DOHH2 (cell line): ENCODE results near the gene CAMP.

Experiments used
- H3F3A ChIP-seq: fragments of 200-600 bp; sonication (generic), shearing (Covaris generic); 2 replicates; pipeline ENCODE4 v1.6.0; 2016; ENCODE audit warnings: antibody characterized with exemption, mild to moderate bottlenecking; ENCODE audit not compliant: control insufficient read depth, insufficient read depth
- H3K27ac ChIP-seq: fragments of 200-600 bp; sonication (generic); 2 replicates; pipeline ENCODE4 v1.5.1; 2014; ENCODE audit warnings: low read depth, mild to moderate bottlenecking, low read length, moderate library complexity
- H3K27me3 ChIP-seq: fragments of 200-600 bp; sonication (generic); 2 replicates; pipeline ENCODE4 v1.6.1; 2014; ENCODE audit warnings: mild to moderate bottlenecking, low read length, mixed read lengths; ENCODE audit not compliant: control insufficient read depth
- H3K36me3 ChIP-seq: fragments of 200-600 bp; sonication (generic); 2 replicates; pipeline ENCODE4 v1.6.1; 2014; ENCODE audit warnings: mild to moderate bottlenecking, low read length, moderate library complexity, mixed read lengths; ENCODE audit not compliant: control insufficient read depth
- H3K4me1 ChIP-seq: fragments of 200-600 bp; sonication (generic); 2 replicates; pipeline ENCODE4 v1.6.1; 2014; ENCODE audit warnings: mild to moderate bottlenecking, low read length, mixed read lengths; ENCODE audit not compliant: control insufficient read depth
- H3K4me2 ChIP-seq: fragments of 200-600 bp; sonication (generic); 2 replicates; pipeline ENCODE4 v1.6.0; 2014; ENCODE audit warnings: mild to moderate bottlenecking, low read length, moderate library complexity
- H3K4me3 ChIP-seq: fragments of 200-600 bp; sonication (generic); 2 replicates; pipeline ENCODE4 v1.5.1; 2014; ENCODE audit warnings: mild to moderate bottlenecking, low read length, mixed read lengths
- H3K79me2 ChIP-seq: fragments of 200-600 bp; sonication (generic); 2 replicates; pipeline ENCODE4 v1.6.1; 2014; ENCODE audit warnings: mild to moderate bottlenecking, low read length, mixed read lengths; ENCODE audit not compliant: control insufficient read depth
- H3K9me2 ChIP-seq: fragments of 200-600 bp; sonication (generic); replicated peaks from 2 replicates; pipeline ENCODE4 v1.6.1; 2014; ENCODE audit warnings: mild to moderate bottlenecking, low read length, mixed read lengths; ENCODE audit not compliant: control insufficient read depth
- H3K9me3 ChIP-seq: fragments of 200-600 bp; sonication (generic); 2 replicates; pipeline ENCODE4 v1.6.1; 2014; ENCODE audit warnings: antibody characterized with exemption, low read length, mixed read lengths; ENCODE audit not compliant: control insufficient read depth, insufficient read depth
- H4K20me1 ChIP-seq: fragments of 200-600 bp; sonication (generic); 2 replicates; pipeline ENCODE4 v1.6.0; 2014; ENCODE audit warnings: low read depth, mild to moderate bottlenecking, antibody characterized with exemption, low read length, moderate library complexity; ENCODE audit not compliant: control insufficient read depth, insufficient read depth
- CTCF ChIP-seq: fragments of 200-600 bp; sonication (generic); IDR thresholded peaks from one replicate; pipeline ENCODE4 v1.5.1; 2014; ENCODE audit warnings: antibody characterized with exemption, mild to moderate bottlenecking, low read depth, low read length; ENCODE audit not compliant: poor library complexity, severe bottlenecking
- EZH2phosphoT487 ChIP-seq: fragments of 200-600 bp; sonication (generic); IDR thresholded peaks from 2 replicates; pipeline ENCODE4 v1.6.1; 2017; ENCODE audit warnings: borderline replicate concordance, mild to moderate bottlenecking, antibody characterized with exemption, low read length, moderate library complexity, mixed read lengths

The CAMP gene

GRCh38 chr3:48271763-48272498 is 48.6 kb downstream of the CAMP start:
- no peaks in the 10 kb centered on the region for H4K20me1 ChIP-seq
- H3K27ac ChIP-seq, result no peak overlapping the region
- no peaks in the 10 kb centered on the region for H3K4me1 ChIP-seq
- H3K4me2 ChIP-seq, result no peak overlapping the region
- no peak overlapping the region for H3K4me3 ChIP-seq
- H3K27me3 ChIP-seq, result no peaks in the 10 kb centered on the region
- H3K9me3 ChIP-seq, result no peaks in the 10 kb centered on the region
- no peaks in the 10 kb centered on the region for H3F3A ChIP-seq
- no peaks in the 10 kb centered on the region for H3K9me2 ChIP-seq
- H3K79me2 ChIP-seq, result no peaks in the 10 kb centered on the region
- TF ChIP-seq EZH2phosphoT487, result no peak
- TF ChIP-seq CTCF, result no peak
- H3K36me3 ChIP-seq, result peaks cover 38% of the 10 kb centered on the region

GRCh38 chr3:48273594-48274211 is 50.4 kb downstream of the CAMP start:
- no peak overlapping the region for H3K4me2 ChIP-seq
- H3K36me3 ChIP-seq, result peaks cover 24% of the 10 kb centered on the region
- no peaks in the 10 kb centered on the region for H3F3A ChIP-seq
- TF ChIP-seq CTCF (peak; percentile 91), EZH2phosphoT487 (no peak)
- H3K9me2 ChIP-seq, result no peaks in the 10 kb centered on the region
- no peaks in the 10 kb centered on the region for H3K4me1 ChIP-seq
- H3K4me3 ChIP-seq, result no peak overlapping the region
- no peaks in the 10 kb centered on the region for H4K20me1 ChIP-seq
- H3K27ac ChIP-seq, result no peak overlapping the region
- H3K27me3 ChIP-seq, result no peaks in the 10 kb centered on the region
- H3K9me3 ChIP-seq, result no peaks in the 10 kb centered on the region
- no peaks in the 10 kb centered on the region for H3K79me2 ChIP-seq

GRCh38 chr3:48274452-48274851 is 51.2 kb downstream of the CAMP start:
- Histone ChIP-seq H3K79me2 (no peaks in the 10 kb centered on the region), H3K9me2 (no peaks in the 10 kb centered on the region), H3K27ac (no peak overlapping the region), H3K9me3 (no peaks in the 10 kb centered on the region), H3K4me1 (no peaks in the 10 kb centered on the region), H3K4me3 (no peak overlapping the region), H3K4me2 (no peak overlapping the region), H3F3A (no peaks in the 10 kb centered on the region), H3K36me3 (peaks cover 17% of the 10 kb centered on the region), H3K27me3 (no peaks in the 10 kb centered on the region), H4K20me1 (no peaks in the 10 kb centered on the region)
- no peak for TF ChIP-seq EZH2phosphoT487
- no peak for TF ChIP-seq CTCF
